SU-DHL-6 (cell line): Measurements from ENCODE around the gene STEAP4.

Experiments used
- H2AFZ ChIP-seq: fragments of 200-600 bp; sonication (generic); 2 replicates; pipeline ENCODE4 v1.6.1; 2014; ENCODE audit warnings: low read depth, mild to moderate bottlenecking, moderate library complexity, mixed read lengths, antibody characterized with exemption, low read length; ENCODE audit not compliant: severe bottlenecking
- H3F3A ChIP-seq: fragments of 200-600 bp; shearing (Covaris generic); 2 replicates; pipeline ENCODE4 v1.6.0; 2016; ENCODE audit warnings: antibody characterized with exemption, mild to moderate bottlenecking; ENCODE audit not compliant: insufficient read depth
- H3K27ac ChIP-seq: fragments of 200-600 bp; sonication (generic); 2 replicates; pipeline ENCODE4 v1.5.1; 2016; ENCODE audit warnings: low read depth, mild to moderate bottlenecking, low read length, moderate library complexity, mixed read lengths
- H3K27me3 ChIP-seq: fragments of 200-600 bp; sonication (generic), shearing (Covaris generic); 2 replicates; pipeline ENCODE4 v1.6.0; 2014; ENCODE audit warnings: mild to moderate bottlenecking, low read length
- H3K36me3 ChIP-seq: fragments of 200-600 bp; sonication (generic); 2 replicates; pipeline ENCODE4 v1.6.1; 2014; ENCODE audit warnings: mild to moderate bottlenecking, low read length, mixed read lengths
- H3K4me2 ChIP-seq: fragments of 300-600, 200-600 bp; shearing (Covaris generic), sonication (generic); 2 replicates; pipeline ENCODE4 v1.6.0; 2014; ENCODE audit warnings: low read length, low read depth, mild to moderate bottlenecking; ENCODE audit not compliant: poor library complexity, severe bottlenecking
- H3K4me3 ChIP-seq: fragments of 200-600 bp; sonication (generic); 2 replicates; pipeline ENCODE4 v1.5.1; 2014; ENCODE audit warnings: antibody characterized with exemption, low read length, mild to moderate bottlenecking, mixed read lengths; ENCODE audit not compliant: insufficient read depth, poor library complexity, severe bottlenecking
- H3K79me2 ChIP-seq: fragments of 200-600 bp; sonication (generic); 2 replicates; pipeline ENCODE4 v1.6.1; 2014; ENCODE audit warnings: mild to moderate bottlenecking, low read length, moderate library complexity; ENCODE audit not compliant: insufficient read depth
- H3K9ac ChIP-seq: fragments of 200-600 bp; sonication (generic); 2 replicates; pipeline ENCODE4 v1.7.0; 2014; ENCODE audit warnings: mild to moderate bottlenecking, low read length
- H3K9me2 ChIP-seq: fragments of 200-600 bp; sonication (generic); replicated peaks from 2 replicates; pipeline ENCODE4 v1.6.1; 2014; ENCODE audit warnings: low read length; ENCODE audit not compliant: insufficient read depth
- H3K9me3 ChIP-seq: fragments of 200-600 bp; sonication (generic); 2 replicates; pipeline ENCODE4 v1.6.1; 2014; ENCODE audit warnings: low read length, mixed read lengths; ENCODE audit not compliant: insufficient read depth
- H4K20me1 ChIP-seq: fragments of 200-600 bp; sonication (generic); 2 replicates; pipeline ENCODE4 v1.6.1; 2014; ENCODE audit warnings: low read depth, mild to moderate bottlenecking, antibody characterized with exemption, low read length, moderate library complexity, mixed read lengths
- CTCF ChIP-seq: fragments of 200-600 bp; sonication (generic); IDR thresholded peaks from one replicate; pipeline ENCODE4 v1.5.1; 2017; ENCODE audit warnings: antibody characterized with exemption, mild to moderate bottlenecking, low read length, moderate library complexity; ENCODE audit not compliant: insufficient read depth, poor library complexity, severe bottlenecking
- EZH2phosphoT487 ChIP-seq: fragments of 200-600 bp; sonication (generic), shearing (Covaris generic); conservative IDR thresholded peaks from 2 replicates; pipeline ENCODE4 v1.6.1; 2018; ENCODE audit warnings: mild to moderate bottlenecking, antibody characterized with exemption, low read length, moderate library complexity, mixed read lengths

The STEAP4 gene

DNA sequence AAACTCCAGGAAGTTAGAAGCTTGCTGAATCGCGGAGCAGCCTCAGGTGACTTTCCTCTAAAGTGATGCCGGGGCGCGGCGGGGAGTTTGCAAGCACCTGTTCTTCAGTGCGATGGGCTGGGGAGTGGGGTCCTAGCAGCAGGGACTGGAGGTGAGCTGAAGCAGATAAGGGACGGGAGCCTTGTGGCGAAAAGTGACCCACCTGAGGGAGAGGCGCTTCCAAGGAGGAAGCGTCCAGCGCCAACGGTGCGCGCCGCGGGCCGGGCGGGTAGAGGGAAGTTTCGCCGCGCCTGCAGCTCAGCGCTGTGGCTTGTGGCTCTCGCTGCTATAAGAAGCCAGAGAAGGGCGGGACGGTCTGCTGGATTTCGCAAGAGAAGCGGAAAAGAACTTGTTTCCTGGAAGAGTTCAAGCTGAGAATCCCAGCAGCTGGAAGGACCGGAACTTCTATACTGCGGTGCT lies at the start of gene STEAP4:
Gene STEAP4, minus strand, starts transcription at position 305 of the 459 bp plus-strand sequence. CDS start 22,625 bp downstream, outside the sequence.
- no peaks in the 10 kb centered on the region for H3F3A ChIP-seq
- no peaks in the 10 kb centered on the region for H3K9me2 ChIP-seq
- no peak within 1 kb of the TSS for H3K4me3 ChIP-seq
- H4K20me1 ChIP-seq: no peaks in the 10 kb centered on the region
- H3K79me2 ChIP-seq: no peaks in the 10 kb centered on the region
- no peak within 1 kb of the TSS for H3K9ac ChIP-seq
- no peak within 1 kb of the TSS for H3K27ac ChIP-seq
- H3K27me3 ChIP-seq: no peaks in the 10 kb centered on the region
- H3K9me3 ChIP-seq: no peaks in the 10 kb centered on the region
- no peak within 1 kb of the TSS for H3K4me2 ChIP-seq
- no peaks in the 10 kb centered on the region for H3K36me3 ChIP-seq
- no peak within 1 kb of the TSS for H2AFZ ChIP-seq
- TF ChIP-seq CTCF (no peak), EZH2phosphoT487 (no peak)

DNA sequence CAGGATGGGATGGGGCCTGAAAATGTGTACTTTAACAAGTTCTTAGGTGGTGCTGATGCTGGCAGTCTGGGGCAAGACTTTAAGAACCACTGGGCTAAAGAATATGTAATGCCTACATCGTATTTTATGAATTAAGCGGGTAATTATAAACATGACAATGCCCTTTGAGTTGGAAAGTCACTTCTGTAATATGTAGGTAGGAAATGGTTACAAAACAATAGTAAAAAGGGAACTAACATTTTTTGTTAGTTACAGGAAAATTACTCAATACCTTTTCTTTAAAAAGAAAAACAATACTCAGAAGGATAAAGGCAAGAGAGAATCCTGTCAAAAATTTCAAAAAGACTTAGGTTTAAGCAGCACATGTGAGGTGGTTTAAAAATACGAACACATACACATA lies 48.3 kb upstream of the STEAP4 start:
- H3K27ac ChIP-seq: no peak overlapping the region
- no peaks in the 10 kb centered on the region for H3K79me2 ChIP-seq
- no peaks in the 10 kb centered on the region for H3F3A ChIP-seq
- no peak overlapping the region for H2AFZ ChIP-seq
- H3K9me2 ChIP-seq: no peaks in the 10 kb centered on the region
- H3K27me3 ChIP-seq: no peaks in the 10 kb centered on the region
- H3K9ac ChIP-seq: no peak overlapping the region
- H3K36me3 ChIP-seq: no peaks in the 10 kb centered on the region
- no peaks in the 10 kb centered on the region for H4K20me1 ChIP-seq
- no peaks in the 10 kb centered on the region for H3K9me3 ChIP-seq
- H3K4me3 ChIP-seq: no peak overlapping the region
- no peak overlapping the region for H3K4me2 ChIP-seq
- no peak for TF ChIP-seq CTCF
- no peak for TF ChIP-seq EZH2phosphoT487

DNA sequence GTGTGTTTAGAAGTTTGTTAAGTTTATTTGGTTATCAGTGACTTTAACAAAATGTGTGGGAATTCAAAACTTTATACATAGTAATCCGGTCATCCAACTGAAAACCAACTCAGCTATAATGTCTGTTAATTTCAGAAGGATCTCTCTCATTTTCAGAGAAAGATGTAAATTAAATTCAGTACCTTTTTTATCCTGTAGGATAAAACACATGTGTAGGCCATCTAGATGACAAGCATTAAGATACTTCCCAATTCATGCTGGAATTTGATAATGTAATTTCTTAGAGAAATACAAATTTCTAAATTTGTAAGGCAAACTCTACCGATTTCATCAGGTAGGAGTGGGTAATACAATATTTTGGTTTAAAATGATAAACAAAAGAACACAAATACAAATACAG lies 43.4 kb upstream of the STEAP4 start:
- no peak overlapping the region for H3K9ac ChIP-seq

More for the DNA sequence above, 43.4 kb upstream of the STEAP4 start:
- Histone ChIP-seq H2AFZ (no peak overlapping the region), H3K27ac (no peak overlapping the region), H3K9me2 (no peaks in the 10 kb centered on the region), H3K9me3 (no peaks in the 10 kb centered on the region), H3F3A (no peaks in the 10 kb centered on the region), H3K4me3 (no peak overlapping the region), H4K20me1 (peaks cover 4% of the 10 kb centered on the region; the same call in 1 of the 2 replicates), H3K36me3 (no peaks in the 10 kb centered on the region), H3K79me2 (no peaks in the 10 kb centered on the region), H3K27me3 (no peaks in the 10 kb centered on the region), H3K4me2 (no peak overlapping the region)
- TF ChIP-seq CTCF: no peak
- TF ChIP-seq EZH2phosphoT487: no peak
